ENCODE measurements around the gene EARS2.
A peak's percentile ranks its signal among the peaks of the same experiment; 100 is the strongest.

EARS2 gene

DNA sequence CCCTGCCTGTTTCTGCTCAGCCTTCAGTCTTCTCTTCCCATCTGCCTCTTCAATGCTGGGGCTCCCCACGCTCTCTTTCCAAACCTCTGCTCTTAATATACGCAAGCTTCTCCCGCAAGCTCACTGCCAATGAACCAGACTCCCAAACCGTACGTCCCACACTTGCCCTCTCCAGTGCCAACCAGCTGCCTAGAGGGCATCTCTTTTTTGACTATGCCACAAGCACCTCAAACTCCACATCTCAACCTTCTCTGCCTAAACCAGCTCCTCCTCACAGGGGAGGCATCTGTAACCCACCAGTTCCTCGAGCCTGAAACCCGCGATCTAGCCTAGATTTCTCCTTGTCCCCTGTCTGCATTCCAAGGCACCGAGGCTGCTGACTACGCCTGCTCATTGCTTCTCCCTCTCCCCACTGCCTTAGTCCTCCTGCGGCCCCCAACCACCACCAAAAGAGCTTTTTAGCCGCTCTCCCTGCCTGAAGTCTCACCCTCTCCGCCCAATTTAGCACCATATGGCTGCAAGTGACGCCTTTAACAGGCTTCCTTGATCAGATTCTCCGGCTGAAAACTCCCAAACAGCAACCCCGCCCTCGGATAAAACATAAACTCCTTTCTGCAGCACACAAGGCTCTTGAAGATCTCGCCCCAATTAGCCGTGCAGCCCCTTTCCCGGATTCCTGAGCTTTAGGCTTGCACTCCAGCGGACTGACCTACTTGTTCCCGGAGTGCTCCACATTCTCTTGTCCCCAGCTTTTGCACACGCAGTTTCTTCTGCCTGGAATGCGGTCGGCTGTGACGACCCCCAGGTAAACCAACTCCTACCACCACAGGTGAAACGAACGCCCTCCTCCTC lies 48.3 kb downstream of the EARS2 start:
- DNase-seq: peak in 13 of 56 donors; percentile 4 to 57 (median 31)

DNA sequence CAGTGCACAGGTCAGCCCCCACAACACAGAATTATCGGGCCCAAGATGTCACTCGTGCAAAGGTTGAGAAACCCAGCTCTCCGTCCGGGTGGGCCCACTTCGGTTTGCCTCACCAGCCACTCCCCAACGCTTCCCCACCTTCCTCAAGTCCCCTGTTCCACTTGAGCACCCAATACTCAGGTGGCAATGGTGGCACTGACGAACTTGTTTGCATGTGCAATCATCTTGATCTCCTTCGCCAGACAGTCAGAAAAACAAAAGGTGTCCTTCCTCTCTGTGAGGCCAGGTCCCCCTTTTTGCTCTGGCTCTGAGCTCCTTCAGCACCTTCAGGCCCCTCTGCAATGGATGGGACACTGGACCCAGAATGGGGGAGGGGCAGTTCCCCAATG lies 50.5 kb downstream of the EARS2 start:
- DNase-seq: no peak

DNA sequence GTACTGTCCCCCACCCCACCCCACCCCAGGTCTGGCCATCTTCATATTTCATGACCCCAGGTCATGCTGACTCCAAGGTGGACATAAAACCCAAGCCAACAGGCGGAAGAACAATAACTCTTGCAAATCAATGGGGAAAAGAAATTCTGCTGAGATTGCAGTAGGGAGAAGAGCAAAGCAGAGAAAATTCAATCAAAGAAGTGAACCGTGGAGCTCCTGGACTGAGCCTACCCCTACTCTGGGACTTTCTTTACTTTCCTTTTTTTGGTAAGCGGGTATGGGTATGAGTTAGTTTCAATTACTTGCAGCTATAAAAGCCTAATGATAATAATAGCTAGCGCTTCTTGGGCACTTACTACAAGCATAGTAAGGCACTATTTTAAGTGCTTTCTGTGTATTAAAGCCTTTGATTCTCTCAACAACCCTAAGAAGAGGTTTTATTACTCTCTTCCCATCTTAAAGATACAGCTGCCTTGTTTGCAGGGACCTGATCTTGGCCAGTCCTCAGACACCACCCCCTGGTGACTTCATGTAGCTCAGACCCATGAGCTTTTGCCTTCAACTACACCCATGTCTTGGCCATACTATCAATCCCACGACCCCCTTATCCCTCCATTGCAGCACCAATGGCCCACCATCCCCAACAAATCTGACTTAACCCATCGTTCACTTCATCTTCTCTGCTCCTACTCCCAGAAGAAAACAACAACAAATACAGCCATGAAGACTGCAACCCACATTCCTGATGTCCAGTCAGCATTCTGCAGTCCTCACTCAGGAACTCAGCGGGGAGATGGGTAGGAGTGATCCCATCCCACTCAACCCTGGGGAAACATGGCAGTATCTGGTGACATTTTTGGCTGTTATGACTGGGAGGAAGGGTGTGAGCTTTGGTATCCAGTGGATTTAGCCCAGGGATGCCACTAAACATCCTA lies 51.2 kb downstream of the EARS2 start:
- DNase-seq: no peak

DNA sequence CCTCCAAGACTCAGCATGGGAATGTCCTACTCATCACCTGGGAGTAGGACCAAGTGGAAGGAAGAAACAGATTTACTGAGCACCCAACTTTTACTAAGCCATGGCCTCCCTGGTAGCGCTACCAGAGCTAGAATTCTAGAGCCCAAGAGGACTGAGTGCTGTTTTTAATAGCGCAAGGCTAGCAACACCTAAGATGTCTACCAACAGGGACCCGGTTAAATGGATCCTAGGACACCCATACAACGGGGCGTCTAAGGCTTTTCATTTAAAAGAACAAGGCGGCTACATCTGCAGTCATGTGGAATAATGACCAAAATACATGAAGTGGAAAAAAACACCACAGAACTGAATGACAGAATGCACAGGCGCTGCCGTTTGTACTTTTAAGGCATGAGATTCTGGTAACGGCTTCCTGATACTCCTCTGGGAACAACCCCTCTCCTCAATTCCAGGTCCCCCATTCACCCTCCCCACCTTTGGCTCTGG lies 51.9 kb downstream of the EARS2 start:
- DNase-seq: peak in 1 of 56 donors; percentile 34

DNA sequence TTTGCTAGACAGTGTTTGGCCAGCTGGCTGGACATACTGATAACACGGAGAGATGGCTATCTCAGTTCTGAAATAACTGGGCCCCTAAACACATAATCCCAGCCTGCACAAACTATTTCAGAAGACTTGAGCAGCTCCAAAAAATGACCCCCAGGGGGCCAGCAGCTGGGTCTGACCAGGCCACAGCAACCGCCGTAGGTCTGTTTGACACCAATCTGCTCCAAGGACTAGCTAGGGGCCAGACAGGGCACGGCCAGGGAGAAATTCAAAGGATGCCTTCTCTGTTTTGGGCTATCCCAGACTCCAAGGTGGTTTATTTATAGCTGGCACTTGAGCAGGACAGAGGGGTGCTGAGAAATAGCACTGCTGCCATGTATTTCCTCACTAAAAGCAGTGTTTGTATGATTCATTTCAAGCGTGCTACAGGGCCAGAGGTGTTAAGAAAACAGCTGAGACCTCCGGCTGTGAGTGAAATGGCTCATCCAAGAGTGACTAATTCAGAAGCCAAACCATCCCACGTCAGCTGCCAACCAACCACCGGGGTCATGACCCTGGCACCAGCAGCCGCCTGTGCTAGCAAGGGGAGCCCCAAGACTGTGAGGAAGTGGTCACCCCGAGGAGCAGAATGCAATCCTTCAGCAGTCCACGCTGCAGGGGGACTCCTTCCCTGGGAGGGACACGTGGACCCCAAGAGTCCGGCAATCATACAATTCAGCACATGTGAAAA lies 52.5 kb downstream of the EARS2 start:
- DNase-seq: peak in 27 of 56 donors; percentile 5 to 56 (median 17)

DNA sequence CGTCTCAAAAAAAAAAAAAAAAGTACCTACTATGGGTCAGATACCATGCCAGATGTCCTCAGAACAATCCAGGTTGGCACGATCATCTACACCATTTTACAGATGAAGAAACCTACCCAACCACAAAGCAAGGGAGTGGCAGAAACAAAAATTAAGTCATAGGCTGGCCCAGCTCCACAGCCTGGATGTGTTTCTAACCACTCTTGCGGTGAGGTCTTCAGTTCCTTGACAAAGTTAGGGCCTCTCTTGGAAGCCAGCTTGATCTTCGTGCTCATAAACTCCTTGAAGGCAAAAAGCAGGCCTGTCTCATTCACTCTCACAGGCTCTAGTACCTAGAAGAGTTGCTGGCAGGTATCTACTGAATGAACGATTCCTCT lies 53.1 kb downstream of the EARS2 start:
- no peak for DNase-seq

DNA sequence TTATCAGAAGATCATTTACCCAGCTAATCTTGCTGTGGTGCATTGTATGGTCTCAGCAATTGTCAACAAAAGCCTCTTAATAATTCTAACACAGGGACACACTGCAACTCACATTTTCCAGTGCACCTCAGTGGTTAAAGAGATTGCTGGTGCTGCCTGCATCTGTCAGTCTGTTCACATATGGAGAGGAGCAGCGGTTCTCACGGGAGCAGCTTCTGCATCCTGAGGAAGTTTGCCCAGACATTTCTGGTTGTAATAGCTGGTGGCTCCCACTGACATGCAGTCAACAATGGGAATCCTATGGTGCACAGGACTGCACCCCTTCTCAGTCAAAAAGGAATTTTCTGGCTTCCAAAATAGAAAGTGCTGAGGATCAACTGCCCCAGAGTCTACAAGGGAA lies 54.7 kb downstream of the EARS2 start:
- DNase-seq: no peak

DNA sequence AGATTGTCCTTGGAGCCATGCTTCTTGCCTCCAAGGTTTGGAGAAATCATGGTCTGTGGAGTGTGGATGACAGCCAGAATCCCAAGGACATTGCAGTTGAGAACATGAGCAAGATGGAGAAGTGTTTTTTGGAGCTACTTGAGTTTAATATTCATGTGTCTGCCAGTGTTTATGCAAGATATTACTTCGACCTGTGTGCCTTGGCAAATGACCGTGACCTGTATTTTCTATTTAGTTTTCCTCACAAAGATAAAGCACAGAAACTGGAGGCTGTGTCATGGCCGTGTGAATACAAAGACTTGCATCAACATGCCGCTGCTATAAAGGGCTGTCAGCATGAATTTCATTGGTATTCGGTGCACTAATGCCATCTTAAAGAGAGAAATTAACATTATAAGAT lies 55.9 kb downstream of the EARS2 start:
- DNase-seq: no peak

DNA sequence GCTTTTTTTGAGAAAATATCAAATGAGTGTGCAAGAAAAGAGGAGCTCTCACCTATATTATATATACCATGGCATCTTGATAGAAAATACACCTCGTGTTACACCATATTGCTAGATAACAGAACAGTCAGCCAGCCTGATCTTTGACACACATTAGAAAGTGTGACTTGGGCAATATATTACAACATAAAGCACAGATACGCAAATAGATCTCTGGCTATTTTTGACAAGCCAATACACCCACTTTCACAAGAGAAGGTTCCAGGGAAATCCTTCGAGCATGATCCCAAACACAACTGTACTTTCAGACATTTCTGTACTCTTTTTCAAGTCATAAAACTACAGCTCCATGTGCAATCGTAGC lies 56.3 kb downstream of the EARS2 start:
- DNase-seq: no peak

DNA sequence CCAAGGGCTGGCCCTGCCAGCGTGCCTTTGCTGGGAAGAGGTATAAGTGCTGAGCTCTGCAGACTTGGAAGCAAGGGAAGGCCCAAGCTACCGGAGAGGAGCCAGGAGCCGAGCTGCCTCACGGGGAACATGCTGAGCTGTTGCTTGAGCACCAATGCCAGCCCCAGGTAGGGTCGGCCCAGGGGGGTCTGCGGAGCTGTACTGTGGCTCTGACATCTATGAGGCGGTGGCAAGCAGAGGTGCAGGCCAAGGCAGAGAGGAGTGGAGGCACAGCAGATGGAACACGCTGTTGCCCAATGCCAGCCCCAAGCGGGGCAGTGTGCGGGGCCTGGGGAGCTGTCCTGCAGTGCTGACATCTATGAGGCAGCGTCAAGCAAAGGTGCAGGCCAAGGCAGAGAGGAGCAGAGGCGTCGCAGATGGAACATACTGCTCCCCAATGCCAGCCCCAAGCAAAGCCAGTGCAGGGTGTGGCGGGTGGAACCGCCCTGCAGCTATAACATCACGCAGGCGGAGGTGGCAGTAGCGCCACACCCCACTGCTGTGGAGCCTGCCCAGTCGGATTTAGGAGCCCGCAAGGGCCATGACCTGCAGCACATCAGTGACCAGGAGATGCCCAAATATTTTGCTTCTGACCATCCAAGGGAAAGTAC lies 56.8 kb downstream of the EARS2 start:
- no peak for DNase-seq

DNA sequence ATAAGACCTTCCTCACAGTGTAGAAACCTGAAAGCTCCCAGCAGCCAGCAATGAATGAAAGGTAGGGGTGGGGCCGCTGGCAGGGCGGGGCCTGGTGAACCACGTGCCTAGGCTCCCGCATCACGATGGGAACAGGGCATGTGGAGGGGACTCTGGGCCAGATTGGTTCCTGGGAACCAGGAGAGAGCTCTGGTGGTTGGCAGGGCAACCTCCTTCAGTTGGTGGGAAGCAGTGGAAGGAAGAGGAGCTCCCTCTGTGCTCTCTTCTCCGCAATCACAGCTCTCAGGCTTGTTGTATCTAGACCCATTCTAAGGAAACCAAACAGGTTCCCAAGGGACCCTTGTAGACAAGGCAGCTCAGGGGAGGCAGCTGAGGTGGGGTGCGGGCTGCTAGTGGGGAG lies 57.3 kb downstream of the EARS2 start:
- DNase-seq: peak in 2 of 56 donors; percentile 5 to 12

DNA sequence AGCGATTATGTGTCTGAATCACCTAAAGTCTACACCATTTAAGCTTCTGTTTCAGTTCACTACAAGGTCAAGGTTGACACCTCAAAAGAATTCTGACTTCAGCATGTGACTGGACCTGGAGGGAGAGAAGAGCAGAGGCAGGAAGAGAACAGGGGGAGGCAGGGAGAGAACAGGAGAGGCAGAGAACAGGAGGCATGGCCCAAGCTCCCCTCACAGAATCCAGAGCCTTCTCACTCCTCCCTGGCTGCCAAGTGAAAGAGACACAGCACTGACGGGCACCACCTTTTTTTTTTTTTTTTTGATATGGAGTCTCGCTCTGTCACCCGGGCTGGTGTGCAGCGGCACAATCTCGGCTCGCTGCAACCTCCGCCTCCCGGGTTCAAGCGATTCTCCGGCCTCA lies 58.3 kb downstream of the EARS2 start:
- no peak for DNase-seq

DNA sequence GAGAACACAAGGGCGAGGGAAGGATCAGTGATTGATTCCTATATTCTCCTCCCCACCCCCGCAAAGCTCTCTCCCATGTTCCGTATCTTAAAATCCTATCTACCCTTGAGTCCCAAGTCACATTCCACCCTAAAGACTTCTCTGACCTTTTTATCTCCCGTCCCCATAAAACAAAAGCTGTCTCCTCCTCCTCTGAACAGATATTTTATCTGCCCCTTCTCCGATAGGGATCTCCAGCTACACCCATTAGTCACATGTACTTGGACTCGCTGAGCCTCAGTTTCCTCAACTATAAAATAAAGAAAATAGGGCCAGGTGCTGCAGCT lies 59.6 kb downstream of the EARS2 start:
- no peak for DNase-seq

DNA sequence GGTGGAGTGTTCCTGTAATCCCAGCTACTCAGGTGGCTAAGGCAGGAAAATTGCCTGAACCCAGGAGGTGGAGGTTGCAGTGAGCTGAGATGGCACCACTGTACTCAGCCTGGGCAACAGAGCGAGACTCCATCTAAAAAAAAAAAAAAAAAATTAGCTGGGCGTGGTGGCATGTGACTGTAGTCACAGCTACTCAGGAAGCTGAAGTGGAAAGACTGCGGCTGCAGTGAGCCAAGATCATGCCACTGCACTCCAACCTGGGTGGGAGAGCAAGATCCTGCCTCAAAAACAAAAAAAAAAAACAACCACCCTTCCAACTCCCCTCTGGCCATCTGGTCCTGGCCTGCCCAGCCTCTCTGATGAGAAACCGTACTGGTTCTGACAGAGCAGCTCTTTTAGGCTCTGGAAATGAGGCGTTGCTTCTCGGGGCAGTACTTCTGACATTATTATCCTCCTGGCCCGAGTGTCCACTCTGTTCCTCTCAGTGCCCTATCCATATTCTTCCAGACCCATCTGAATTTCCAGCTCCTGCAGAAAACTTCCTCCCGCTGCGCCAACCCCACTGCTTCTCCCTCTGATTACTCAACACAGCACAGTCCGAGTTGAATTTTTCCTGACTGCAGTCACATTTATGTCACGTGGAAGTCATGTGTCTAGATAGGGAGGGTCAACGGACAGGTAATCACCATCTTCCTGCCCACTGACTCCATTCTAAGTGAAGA lies 60.2 kb downstream of the EARS2 start:
- DNase-seq: no peak

DNA sequence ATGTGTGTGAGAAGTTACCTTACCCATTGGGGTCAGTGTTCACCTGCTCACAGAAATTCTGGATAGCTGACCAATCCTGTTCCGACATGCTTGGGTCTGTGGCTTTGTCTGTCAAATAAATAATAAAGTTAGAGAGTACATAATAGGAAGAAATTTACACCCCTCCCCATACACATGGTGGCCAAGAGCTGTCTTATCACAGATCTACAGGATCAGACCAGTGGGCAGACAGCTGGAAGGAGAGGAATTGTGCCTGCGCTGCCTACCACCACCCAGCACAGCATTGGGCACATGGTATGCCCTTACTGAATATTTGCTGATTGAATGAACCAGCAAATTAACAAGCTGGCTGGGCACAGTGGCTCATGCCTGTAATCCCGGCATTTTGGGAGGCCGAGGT lies 61.5 kb downstream of the EARS2 start:
- DNase-seq: no peak

DNA sequence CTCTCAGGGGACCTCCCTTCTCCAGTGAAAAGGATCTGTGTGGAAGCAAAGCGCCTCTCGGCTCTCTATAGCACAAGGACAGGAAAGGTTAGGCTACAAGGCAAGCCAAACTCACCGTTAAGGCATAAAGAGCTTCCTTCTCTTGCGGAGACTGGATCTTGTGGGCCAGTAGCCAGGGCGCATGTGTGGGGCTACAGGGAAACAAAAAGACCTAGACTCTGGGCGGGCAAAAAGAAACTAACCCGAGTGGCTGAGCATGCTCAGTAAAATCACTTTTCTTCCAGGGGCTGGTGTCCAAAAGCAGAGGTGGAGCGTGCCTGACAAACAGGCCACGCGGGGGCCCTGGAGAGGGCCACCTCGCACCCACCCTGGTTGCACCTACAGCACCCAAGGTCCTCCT lies 63.0 kb downstream of the EARS2 start:
- DNase-seq: no peak

DNA sequence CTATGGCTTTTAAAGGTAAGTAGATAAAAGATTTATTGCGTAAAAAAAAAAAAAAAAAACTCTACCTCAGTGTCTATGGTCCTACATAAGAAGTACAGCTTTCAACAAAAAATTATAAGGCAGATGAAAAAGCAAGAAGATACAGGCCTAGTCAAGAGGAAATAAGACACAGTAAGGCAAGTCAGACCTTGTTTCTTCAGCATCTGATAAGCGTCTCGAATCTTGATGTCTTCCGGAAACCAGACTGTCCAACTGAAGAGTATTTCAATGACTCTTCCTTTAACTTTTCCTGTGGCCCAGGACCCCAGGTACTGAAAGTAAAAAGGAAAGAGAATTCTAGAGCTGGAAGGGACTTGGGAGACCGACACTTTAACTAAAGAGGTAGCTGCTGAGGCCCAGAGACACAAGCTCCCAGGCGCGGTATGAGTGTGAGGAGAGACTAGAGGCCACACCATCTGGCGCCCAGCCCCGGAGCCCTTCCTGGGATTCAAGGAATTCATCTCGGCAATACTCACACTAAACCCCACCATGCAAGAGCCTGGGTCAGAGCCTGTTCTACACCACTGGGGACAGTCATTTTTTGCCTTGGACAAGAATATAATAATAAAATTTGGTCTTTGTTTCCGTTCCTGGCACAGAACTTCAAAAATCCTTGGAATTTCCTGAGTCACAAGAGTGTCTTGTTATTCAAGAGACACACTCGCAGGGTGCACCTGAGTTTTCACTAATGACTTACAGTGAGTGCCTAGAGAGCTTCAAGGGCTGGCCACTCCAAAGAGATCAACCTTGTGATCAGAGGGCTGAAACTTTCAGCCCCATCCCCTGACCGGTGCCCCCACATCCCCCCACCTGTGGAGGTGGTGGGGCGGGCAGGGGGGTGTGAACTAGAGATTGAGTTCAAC lies 65.4 kb downstream of the EARS2 start:
- DNase-seq: no peak

DNA sequence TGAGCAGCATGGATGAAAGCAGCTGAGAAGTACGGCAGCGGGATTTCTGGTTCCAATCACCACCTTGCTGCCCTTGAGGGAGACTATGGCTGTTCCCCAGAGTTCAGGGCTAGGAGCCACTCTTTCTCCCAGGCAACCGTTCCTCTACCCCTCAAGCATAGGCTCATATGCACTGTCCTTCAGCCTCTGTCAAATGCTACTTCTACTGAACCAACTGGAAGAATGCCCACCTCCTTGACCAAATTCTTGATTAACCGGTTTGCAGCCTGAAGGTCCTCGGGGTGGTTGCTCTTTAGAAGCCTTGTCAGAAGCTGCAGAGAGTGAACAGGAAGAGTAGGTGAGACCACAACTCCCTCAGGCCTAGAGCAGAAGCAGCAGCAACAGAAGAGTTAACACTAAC lies 70.7 kb downstream of the EARS2 start:
- DNase-seq: no peak

DNA sequence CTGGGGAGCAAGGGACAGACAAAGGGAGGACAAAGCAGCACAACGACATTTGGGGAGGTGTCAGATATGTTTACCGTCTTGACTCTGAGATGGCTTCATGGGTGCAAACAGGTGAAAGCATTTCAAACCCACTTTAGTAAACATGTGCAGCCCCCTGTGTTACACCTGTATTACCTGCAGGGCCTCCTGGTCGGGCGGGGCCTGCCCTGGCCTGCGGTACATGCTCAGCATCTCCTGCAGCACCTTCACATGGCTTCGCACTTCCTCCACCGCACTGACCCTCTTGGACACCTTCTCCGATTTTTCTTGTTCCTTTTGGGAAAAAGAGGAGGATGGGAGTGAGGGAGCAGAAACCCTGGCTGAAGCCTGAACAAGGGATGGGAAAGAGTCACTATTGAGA lies 71.3 kb downstream of the EARS2 start:
- no peak for DNase-seq

DNA sequence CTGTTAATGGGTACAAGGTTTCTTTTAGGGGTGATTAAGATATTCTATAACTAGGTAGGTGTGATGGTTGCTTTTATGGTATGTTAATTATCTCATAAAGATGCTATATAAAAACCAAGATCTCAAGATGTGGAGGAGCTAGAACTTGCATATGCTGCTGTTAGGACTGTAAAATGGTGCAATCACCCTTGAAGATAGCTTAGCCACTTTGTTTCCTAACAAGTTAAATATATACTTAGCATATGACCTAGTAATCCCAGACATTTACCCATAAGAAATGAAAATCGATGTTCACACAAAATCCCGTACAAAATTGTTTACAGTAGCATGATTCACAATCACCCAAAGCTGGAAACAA lies 71.9 kb downstream of the EARS2 start:
- no peak for DNase-seq
